A673 (cell line): ENCODE data around the gene FAM13C. TPM values are rescaled to one million over a fixed set of nuclear protein-coding genes. Genes with fewer than 3 reads are reported as not detected.
"Not testable (repeated sequence)": the region's sequence is repeated elsewhere in the genome, so short reads cannot be mapped to it uniquely, and the experiment has no call there.

Source experiments
- BruUV-seq: library from RNA; stranded (reverse); fragments of 400-500 nt; replicated peaks from 2 replicates; lab custom pipeline; 2021; lab: Mats Ljungman, UMichigan
- CTCF ChIA-PET: fragments of 300-600 bp; sonication (Branson Sonifier 250); formaldehyde crosslinking; loops from one replicate; lab custom pipeline; 2022; ENCODE audit warnings: antibody characterized with exemption; lab: Charles Lee
- POLR2A ChIA-PET: fragments of 300-600 bp; sonication (Branson Sonifier 250); formaldehyde crosslinking; loops from one replicate; lab custom pipeline; 2022; ENCODE audit warnings: antibody characterized with exemption; ENCODE audit not compliant: low non-redundant PET; lab: Charles Lee
- DNase-seq: peaks from one replicate; pipeline ENCODE4 v3.0.0-alpha.2; 2015; ENCODE audit warnings: low spot score
- H3K27ac ChIP-seq: fragments of 200-600 bp; sonication (generic); 2 replicates; pipeline ENCODE4 v1.5.1; 2016; ENCODE audit warnings: mixed run types, low read depth, mild to moderate bottlenecking, mixed read lengths, antibody characterized with exemption, low read length; ENCODE audit not compliant: poor library complexity, severe bottlenecking
- H3K27me3 ChIP-seq: fragments of 200-600 bp; sonication (generic); replicated peaks from 2 replicates; pipeline ENCODE4 v1.6.1; 2017; ENCODE audit warnings: mixed run types, low read depth, mild to moderate bottlenecking, mixed read lengths, antibody characterized with exemption, low read length; ENCODE audit not compliant: insufficient read depth, poor library complexity
- H3K36me3 ChIP-seq: fragments of 200-600 bp; sonication (generic); 2 replicates; pipeline ENCODE4 v1.6.1; 2016; ENCODE audit warnings: mixed run types, mild to moderate bottlenecking, mixed read lengths, antibody characterized with exemption, low read length; ENCODE audit not compliant: insufficient read depth, poor library complexity, severe bottlenecking
- H3K4me1 ChIP-seq: fragments of 200-600 bp; sonication (generic); 2 replicates; pipeline ENCODE4 v1.6.1; 2017; ENCODE audit warnings: mixed run types, mild to moderate bottlenecking, mixed read lengths, antibody characterized with exemption, low read length; ENCODE audit not compliant: insufficient read depth, poor library complexity, severe bottlenecking
- H3K4me3 ChIP-seq: fragments of 200-600 bp; sonication (generic); 2 replicates; pipeline ENCODE4 v1.5.1; 2016; ENCODE audit warnings: low read depth, mixed run types, mild to moderate bottlenecking, mixed read lengths, low read length; ENCODE audit not compliant: poor library complexity, severe bottlenecking
- H3K9me3 ChIP-seq: fragments of 200-600 bp; sonication (generic); 2 replicates; pipeline ENCODE4 v1.6.1; 2016; ENCODE audit warnings: mixed run types, low read depth, mild to moderate bottlenecking, mixed read lengths, antibody characterized with exemption, low read length; ENCODE audit not compliant: poor library complexity, severe bottlenecking
- CTCF ChIP-seq: fragments of 300-800, 200-600 bp; sonication (generic); conservative IDR thresholded peaks from 2 replicates; pipeline ENCODE4 v1.5.1; 2017; ENCODE audit warnings: low read depth, mild to moderate bottlenecking, antibody characterized with exemption, low read length, moderate library complexity, mixed read lengths
- EZH2 ChIP-seq: fragments of 200-600 bp; sonication (generic); IDR thresholded peaks from 2 replicates; pipeline ENCODE4 v1.6.1; 2017; ENCODE audit warnings: borderline replicate concordance, low read depth, mild to moderate bottlenecking, mixed read lengths, antibody characterized with exemption, low read length; ENCODE audit not compliant: poor library complexity, severe bottlenecking
- intact Hi-C: fragments of 100-400 bp; cut with micrococcal nuclease; formaldehyde crosslinking; loops from one replicate; pipeline ENCODE4 v1.10.0; 2022; ENCODE audit not compliant: unreplicated experiment
- total RNA-seq: library from RNA; stranded (reverse); gene quantifications from 2 replicates; pipeline ENCODE4 v1.2.3, GENCODE V29; 2021

FAM13C gene
- total RNA-seq, 1 experiment from 2014 or later, result 21.2 TPM

- no peak for DNase-seq
- H3K36me3 ChIP-seq, result no peaks in the 10 kb centered on the region
- TF ChIP-seq CTCF (no peak), EZH2 (no peak)
- intact Hi-C loops, result loop anchor here (5.0 kb wide), 1 partner anchor 443 kb away; no protein-coding TSS in a partner anchor
- ChIA-PET POLR2A (no interaction called here), CTCF (no interaction called here)
- no TSS peak for BruUV-seq
- H3K4me1 ChIP-seq, result no peaks in the 10 kb centered on the region
- H3K4me3 ChIP-seq, result no peak overlapping the region
- H3K9me3 ChIP-seq, result no peaks in the 10 kb centered on the region
- no peaks in the 10 kb centered on the region for H3K27me3 ChIP-seq
- H3K27ac ChIP-seq, result no peak overlapping the region
Measured at GRCh38 chr10:59225211-59225610, 137.1 kb downstream of the FAM13C start.

GRCh38 chr10:59223597-59223996 lies 138.8 kb downstream of the FAM13C start:
- H3K9me3 ChIP-seq, H3K27ac ChIP-seq, BruUV-seq, H3K36me3 ChIP-seq, H3K4me1 ChIP-seq, CTCF ChIA-PET, H3K27me3 ChIP-seq, DNase-seq, POLR2A ChIA-PET, H3K4me3 ChIP-seq: not testable (repeated sequence)
- intact Hi-C loops, result loop anchor here (5.0 kb wide), 1 partner anchor 271 kb away; no protein-coding TSS in a partner anchor

- DNase-seq, result no peak
- Histone ChIP-seq H3K9me3 (no peaks in the 10 kb centered on the region), H3K36me3 (no peaks in the 10 kb centered on the region), H3K4me1 (no peaks in the 10 kb centered on the region), H3K27ac (no peak overlapping the region), H3K27me3 (no peaks in the 10 kb centered on the region), H3K4me3 (no peak overlapping the region)
- TF ChIP-seq EZH2, result no peak
- TF ChIP-seq CTCF, result no peak
- intact Hi-C loops, result loop anchor here (5.0 kb wide), 1 partner anchor 270 kb away; no protein-coding TSS in a partner anchor
- no TSS peak for BruUV-seq
- ChIA-PET POLR2A (no interaction called here), CTCF (no interaction called here)
Measured at GRCh38 chr10:59222788-59223187, 139.6 kb downstream of the FAM13C start.

GRCh38 chr10:59216178-59216869 lies 146.0 kb downstream of the FAM13C start:
- TF ChIP-seq EZH2 (no peak), CTCF (no peak)
- H3K9me3 ChIP-seq, result no peaks in the 10 kb centered on the region
- no peaks in the 10 kb centered on the region for H3K4me1 ChIP-seq
- CTCF ChIA-PET, result no interaction called here
- H3K27ac ChIP-seq, result no peak overlapping the region
- peaks cover 23% of the 10 kb centered on the region for H3K27me3 ChIP-seq
- no TSS peak for BruUV-seq
- no peak for DNase-seq
- H3K4me3 ChIP-seq, result no peak overlapping the region
- intact Hi-C loops, result no loop called here
- POLR2A ChIA-PET, result no interaction called here
- no peaks in the 10 kb centered on the region for H3K36me3 ChIP-seq
